Endothelial cell of umbilical vein (primary cell): ENCODE data around the gene NOP16. TPM values are rescaled to one million over a fixed set of nuclear protein-coding genes. Genes with fewer than 3 reads are reported as not detected.

ENCODE experiments used
- BruUV-seq: library from RNA; stranded (reverse); fragments of 400-500 nt; replicated peaks from 2 replicates; lab custom pipeline; 2021; lab: Mats Ljungman, UMichigan
- CTCF ChIA-PET: fragments of 300-600, 350-600 bp; sonication (Branson Sonifier 250); formaldehyde crosslinking; loops from one replicate; lab custom pipeline; 2021; ENCODE audit warnings: antibody characterized with exemption, inconsistent platforms; lab: Charles Lee
- POLR2A ChIA-PET: fragments of 300-600, 350-600 bp; sonication (Branson Sonifier 250); formaldehyde crosslinking; loops from one replicate; lab custom pipeline; 2021; ENCODE audit warnings: antibody characterized with exemption, inconsistent platforms; lab: Charles Lee
- DNase-seq: peaks from one replicate; pipeline ENCODE4 v3.0.0-alpha.2; 2011; ENCODE audit warnings: low read depth, low spot score
- FAIRE-seq: peaks from 2 replicates; lab custom pipeline; 2011; peaks lifted over from hg19 to GRCh38; lab: Jason Lieb, UNC
- H2AFZ ChIP-seq: 2 replicates; pipeline ENCODE4 v1.6.0; 2012; ENCODE audit warnings: low read depth, low read length, control low read depth, inconsistent platforms
- H3K27ac ChIP-seq: 2 replicates; pipeline ENCODE4 v1.5.1; 2011; ENCODE audit warnings: low read depth, mild to moderate bottlenecking, control low read depth, low read length, moderate library complexity; ENCODE audit not compliant: insufficient read depth
- H3K27me3 ChIP-seq, 2 experiments: 2 replicates each; pipeline versions ENCODE4 v1.6.0 to v1.6.1; 2011; ENCODE audit warnings: low read length in 2 of 2, mixed read lengths in 1 of 2; ENCODE audit not compliant: control insufficient read depth in 2 of 2, insufficient read depth in 2 of 2
- H3K36me3 ChIP-seq, 2 experiments: 2 replicates in 1 of 2; 3 replicates in 1 of 2; pipeline ENCODE4 v1.5.1; 2011; ENCODE audit warnings: low read length in 2 of 2, mild to moderate bottlenecking in 1 of 2, moderate library complexity in 1 of 2; ENCODE audit not compliant: control insufficient read depth in 2 of 2, insufficient read depth in 2 of 2; ENCODE audit errors: extremely low read depth in 1 of 2
- H3K4me1 ChIP-seq: 3 replicates; pipeline ENCODE4 v1.5.1; 2011; ENCODE audit warnings: mild to moderate bottlenecking, low read length; ENCODE audit not compliant: control insufficient read depth, insufficient read depth; ENCODE audit errors: extremely low read depth
- H3K4me2 ChIP-seq: 2 replicates; pipeline ENCODE4 v1.6.1; 2011; ENCODE audit warnings: low read length, control low read depth, mixed read lengths; ENCODE audit not compliant: insufficient read depth
- H3K4me3 ChIP-seq, 3 experiments: fragments of 200-600 bp in 1 of 3; sonication (generic), shearing (Covaris generic) in 1 of 3; replicated peaks in 1 of 3; 2 replicates each; pipeline ENCODE4 v1.5.1; 2011 to 2016; ENCODE audit warnings: control low read depth in 3 of 3, low read length in 3 of 3, mild to moderate bottlenecking in 2 of 3, inconsistent platforms in 1 of 3, low read depth in 1 of 3, moderate library complexity in 1 of 3; ENCODE audit not compliant: insufficient read depth in 1 of 3
- H3K79me2 ChIP-seq: 2 replicates; pipeline ENCODE4 v1.6.0; 2012; ENCODE audit warnings: low read length, inconsistent platforms; ENCODE audit not compliant: control insufficient read depth, insufficient read depth
- H3K9ac ChIP-seq: replicated peaks from 2 replicates; pipeline ENCODE3; 2011; ENCODE audit warnings: low read length, control low read depth; ENCODE audit not compliant: insufficient read depth; ENCODE audit errors: extremely low read depth
- H3K9me1 ChIP-seq: replicated peaks from 3 replicates; pipeline ENCODE4 v1.6.0; 2011; ENCODE audit warnings: mild to moderate bottlenecking, low read length; ENCODE audit not compliant: control insufficient read depth, insufficient read depth; ENCODE audit errors: extremely low read depth
- H3K9me3 ChIP-seq: replicated peaks from 2 replicates; pipeline ENCODE4 v1.5.1; 2012; ENCODE audit warnings: low read length, inconsistent platforms; ENCODE audit not compliant: control insufficient read depth, insufficient read depth
- H4K20me1 ChIP-seq: replicated peaks from 2 replicates; pipeline ENCODE3; 2011; ENCODE audit warnings: mild to moderate bottlenecking, low read length; ENCODE audit not compliant: control insufficient read depth, insufficient read depth; ENCODE audit errors: extremely low read depth
- EZH2 ChIP-seq: IDR thresholded peaks from 2 replicates; pipeline ENCODE4 v1.6.1; 2012; ENCODE audit warnings: borderline replicate concordance, low read depth, mild to moderate bottlenecking, moderate library complexity, low read length, inconsistent platforms; ENCODE audit not compliant: severe bottlenecking
- FOS ChIP-seq: IDR thresholded peaks from 2 replicates; pipeline ENCODE4 v1.6.1; 2011; ENCODE audit warnings: mild to moderate bottlenecking, low read length, moderate library complexity, borderline replicate concordance; ENCODE audit not compliant: insufficient read depth
- GATA2 ChIP-seq: IDR thresholded peaks from 2 replicates; pipeline ENCODE4 v1.7.0; 2011; ENCODE audit warnings: low read depth, mild to moderate bottlenecking, moderate library complexity, mixed read lengths, low read length; ENCODE audit not compliant: insufficient read length, insufficient read depth
- JUN ChIP-seq: IDR thresholded peaks from 2 replicates; pipeline ENCODE4 v1.6.1; 2011; ENCODE audit warnings: borderline replicate concordance, low read depth; ENCODE audit not compliant: insufficient read length, insufficient read depth
- MAX ChIP-seq: IDR thresholded peaks from 2 replicates; pipeline ENCODE4 v1.6.1; 2011; ENCODE audit not compliant: insufficient read depth, insufficient read length
- MYC ChIP-seq: IDR thresholded peaks from one replicate; pipeline ENCODE4 v1.6.1; 2011; ENCODE audit warnings: mild to moderate bottlenecking, low read depth, low read length
- POLR2A ChIP-seq: IDR thresholded peaks from 2 replicates; pipeline ENCODE4 v1.6.1; 2012; ENCODE audit warnings: low read depth, mild to moderate bottlenecking, control low read depth, low read length
- POLR2AphosphoS5 ChIP-seq: IDR thresholded peaks from 2 replicates; pipeline ENCODE4 v1.6.1; 2012; ENCODE audit warnings: low read depth, mild to moderate bottlenecking, control low read depth, low read length, moderate library complexity; ENCODE audit not compliant: insufficient read depth
- dilution Hi-C: fragments of 300-500 bp; cut with MboI; formaldehyde crosslinking; loops from one replicate; pipeline ENCODE4 v1.15.0; 2019; ENCODE audit warnings: low sequenced_read_pairs; ENCODE audit not compliant: extremely low pct_ligation_motif_present
- intact Hi-C: fragments of 100-400 bp; cut with micrococcal nuclease; formaldehyde crosslinking; loops from one replicate; pipeline ENCODE4 v1.10.0; 2022
- polyA plus RNA-seq, 4 experiments: library from polyadenylated mRNA; depleted of rRNA in 3 of 4; stranded (reverse) in 3 of 4; unstranded in 1 of 4; fragments of >200 nt; gene quantifications; 2 replicates each; pipeline versions ENCODE4 v1.2.1 to v1.2.3, GENCODE V29; 2011 to 2012; ENCODE audit warnings: missing spikeins in 1 of 4
- total RNA-seq: library from RNA; stranded (reverse); gene quantifications from 2 replicates; pipeline ENCODE4 v1.2.3, GENCODE V29; 2021
- TF ChIP-seq, protein P1 (sequence below), 2 donors: IDR thresholded peaks; 1 replicate in 1 of 2; 2 replicates in 1 of 2; pipeline ENCODE4 v1.5.1; 2011; ENCODE audit warnings: low read length in 2 of 2, mild to moderate bottlenecking in 2 of 2, moderate library complexity in 2 of 2, control low read depth in 1 of 2, inconsistent platforms in 1 of 2, low read depth in 1 of 2; ENCODE audit not compliant: insufficient read depth in 1 of 2; ENCODE audit errors: extremely low read depth in 1 of 2

NOP16 gene
- total and polyA plus RNA-seq, 2 donors (not counting 3 experiments of a cell fraction or from before 2014, with no cell fraction given): 41.1 to 47.4 TPM

- FAIRE-seq: no peak
- Histone ChIP-seq H3K36me3 (peaks cover 2 to 3% of the 10 kb centered on the region in 2 experiments), H3K79me2 (peaks cover 15% of the 10 kb centered on the region), H3K4me2 (no peak overlapping the region), H2AFZ (no peak overlapping the region), H3K9me3 (no peaks in the 10 kb centered on the region), H3K9me1 (no peaks in the 10 kb centered on the region), H3K27me3 (no peaks in the 10 kb centered on the region), H3K9ac (no peak overlapping the region), H3K27ac (no peak overlapping the region), H3K4me3 (no peak overlapping the region), H4K20me1 (no peaks in the 10 kb centered on the region), H3K4me1 (peaks cover 12% of the 10 kb centered on the region)
- POLR2A ChIA-PET: no interaction called here
- intact Hi-C loops (no loop called here), dilution Hi-C loops (no loop called here)
- no peak for TF ChIP-seq POLR2AphosphoS5
- TF ChIP-seq FOS: no peak
- no peak for TF ChIP-seq GATA2
- TF ChIP-seq, protein P1, sequence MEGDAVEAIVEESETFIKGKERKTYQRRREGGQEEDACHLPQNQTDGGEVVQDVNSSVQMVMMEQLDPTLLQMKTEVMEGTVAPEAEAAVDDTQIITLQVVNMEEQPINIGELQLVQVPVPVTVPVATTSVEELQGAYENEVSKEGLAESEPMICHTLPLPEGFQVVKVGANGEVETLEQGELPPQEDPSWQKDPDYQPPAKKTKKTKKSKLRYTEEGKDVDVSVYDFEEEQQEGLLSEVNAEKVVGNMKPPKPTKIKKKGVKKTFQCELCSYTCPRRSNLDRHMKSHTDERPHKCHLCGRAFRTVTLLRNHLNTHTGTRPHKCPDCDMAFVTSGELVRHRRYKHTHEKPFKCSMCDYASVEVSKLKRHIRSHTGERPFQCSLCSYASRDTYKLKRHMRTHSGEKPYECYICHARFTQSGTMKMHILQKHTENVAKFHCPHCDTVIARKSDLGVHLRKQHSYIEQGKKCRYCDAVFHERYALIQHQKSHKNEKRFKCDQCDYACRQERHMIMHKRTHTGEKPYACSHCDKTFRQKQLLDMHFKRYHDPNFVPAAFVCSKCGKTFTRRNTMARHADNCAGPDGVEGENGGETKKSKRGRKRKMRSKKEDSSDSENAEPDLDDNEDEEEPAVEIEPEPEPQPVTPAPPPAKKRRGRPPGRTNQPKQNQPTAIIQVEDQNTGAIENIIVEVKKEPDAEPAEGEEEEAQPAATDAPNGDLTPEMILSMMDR (IDR thresholded peaks at IDR 0.05; ENCODE audit: extremely low read depth in 1 of 2, insufficient read depth in 1 of 2, low read depth in 1 of 2, low read length in 2 of 2): no peak
- TF ChIP-seq MAX: no peak
- no peak for TF ChIP-seq JUN
- no peak for TF ChIP-seq MYC
- TF ChIP-seq EZH2: no peak
- TF ChIP-seq POLR2A: no peak
- DNase-seq: no peak
- CTCF ChIA-PET: interaction anchor here (1.1 kb wide), 1 partner anchor 130 kb away, joined by 3 read pairs; no protein-coding TSS in a partner anchor
- BruUV-seq: no TSS peak
Observed at GRCh38 chr5:176413255-176413565, 24.8 kb upstream of the NOP16 start.
